Kidney epithelial cell (primary cell): ENCODE data around the gene NUMBL. TPM values are rescaled to one million over a fixed set of nuclear protein-coding genes. Genes with fewer than 3 reads are reported as not detected.
A peak's percentile ranks its signal among the peaks of the same experiment; 100 is the strongest.

ENCODE experiments used
- DNase-seq: peaks from one replicate; pipeline ENCODE4 v3.0.0-alpha.2; 2010; ENCODE audit warnings: low read depth
- H3K27me3 ChIP-seq: 2 replicates; pipeline ENCODE4 v1.6.0; 2011; ENCODE audit warnings: low read length; ENCODE audit not compliant: control insufficient read depth, insufficient read depth
- H3K36me3 ChIP-seq: 2 replicates; pipeline ENCODE4 v1.5.1; 2011; ENCODE audit warnings: low read length; ENCODE audit not compliant: control insufficient read depth, insufficient read depth
- H3K4me3 ChIP-seq: 2 replicates; pipeline ENCODE4 v1.5.1; 2011; ENCODE audit warnings: low read depth, mild to moderate bottlenecking, control low read depth, low read length
- CTCF ChIP-seq: IDR thresholded peaks from 2 replicates; pipeline ENCODE4 v1.5.1; 2011; ENCODE audit warnings: mild to moderate bottlenecking, moderate library complexity, low read length, control low read depth, inconsistent platforms; ENCODE audit not compliant: insufficient read depth, poor library complexity, severe bottlenecking
- total RNA-seq: library from RNA; depleted of rRNA; stranded (reverse); fragments of >200 nt; gene quantifications from 2 replicates; pipeline ENCODE4 v1.2.3, GENCODE V29; 2015

Gene NUMBL
- total RNA-seq, 1 donor from 2014 or later = 20.0 TPM

DNA sequence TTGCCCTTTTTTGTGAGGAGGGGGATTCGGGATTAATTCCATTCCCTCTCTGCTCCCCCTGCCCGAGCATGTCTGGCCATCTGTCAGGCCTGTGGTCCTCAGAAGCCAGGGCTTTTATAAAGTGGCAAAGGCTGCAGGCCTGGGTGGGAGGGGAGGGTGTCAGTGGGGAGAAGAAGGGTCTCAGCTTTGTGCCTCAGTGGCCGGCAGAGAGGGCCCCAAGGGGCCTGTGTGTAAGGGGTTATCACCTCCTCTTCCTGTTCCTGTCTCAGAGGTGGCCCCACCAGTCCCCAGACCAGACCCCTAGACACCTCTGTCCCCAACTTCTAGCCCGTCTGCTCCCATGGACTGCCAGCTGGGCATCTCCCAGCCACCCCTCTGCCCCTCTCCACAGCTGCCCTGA is 3.4 kb upstream of the NUMBL start:
- DNase-seq = no peak
- Histone ChIP-seq H3K27me3 (no peaks in the 10 kb centered on the region), H3K36me3 (peaks cover 1% of the 10 kb centered on the region), H3K4me3 (no peak overlapping the region)
- TF ChIP-seq CTCF = no peak

GRCh38 chr19:40693150-40693788 is 2.8 kb upstream of the NUMBL start:
- no peak for TF ChIP-seq CTCF
- no peaks in the 10 kb centered on the region for H3K27me3 ChIP-seq

GRCh38 chr19:40692212-40692551 is 1.7 kb upstream of the NUMBL start:
- DNase-seq = no peak

More at GRCh38 chr19:40693150-40693788, 2.8 kb upstream of the NUMBL start:
- H3K4me3 ChIP-seq = no peak overlapping the region
- peaks cover 1% of the 10 kb centered on the region for H3K36me3 ChIP-seq
- no peak for DNase-seq

GRCh38 chr19:40691421-40692211 is 1.2 kb upstream of the NUMBL start:
- no peaks in the 10 kb centered on the region for H3K27me3 ChIP-seq
- no peak for TF ChIP-seq CTCF
- no peak for DNase-seq
- no peak overlapping the region for H3K4me3 ChIP-seq
- H3K36me3 ChIP-seq = peaks cover 1% of the 10 kb centered on the region

More at GRCh38 chr19:40692212-40692551, 1.7 kb upstream of the NUMBL start:
- no peaks in the 10 kb centered on the region for H3K27me3 ChIP-seq
- H3K36me3 ChIP-seq = peaks cover 1% of the 10 kb centered on the region
- H3K4me3 ChIP-seq = no peak overlapping the region
- no peak for TF ChIP-seq CTCF

DNA sequence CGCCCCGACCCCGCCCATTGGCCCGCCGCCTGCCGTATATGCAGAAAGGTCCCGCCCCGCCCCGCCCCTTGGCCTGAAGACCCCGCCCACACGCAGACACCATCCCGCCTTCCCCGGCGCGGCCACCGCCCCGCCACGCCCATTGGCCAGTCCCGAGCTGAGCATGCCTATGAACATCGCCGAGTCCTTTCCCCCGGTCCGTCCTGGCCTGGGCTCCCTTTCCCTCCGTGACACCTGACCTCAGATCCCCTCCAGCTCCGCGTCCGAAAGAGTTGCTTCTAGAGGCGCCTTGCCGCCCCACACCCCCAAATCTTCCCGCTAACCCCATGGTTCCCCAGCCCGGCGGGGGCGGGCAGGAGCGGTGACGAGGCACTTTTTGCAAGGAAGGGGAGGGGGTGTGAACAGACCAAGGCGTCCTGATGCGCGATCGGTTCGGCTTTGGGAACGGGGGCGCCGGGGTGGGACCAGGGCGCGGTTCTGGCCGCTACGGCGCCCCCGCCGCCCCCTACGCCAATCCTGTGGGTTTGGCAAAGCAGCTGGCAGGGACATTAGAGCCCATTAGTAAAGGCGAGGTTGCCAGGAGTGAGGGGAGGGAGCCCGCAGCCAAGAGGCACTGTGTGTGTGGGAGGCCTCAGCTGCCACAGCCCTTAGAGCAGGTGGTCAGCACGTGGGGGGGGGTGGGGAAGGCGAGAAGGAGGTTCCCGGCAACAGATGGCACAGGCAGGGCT is 406 bp upstream of the NUMBL start:
- Histone ChIP-seq H3K27me3 (no peaks in the 10 kb centered on the region), H3K36me3 (peaks cover 1% of the 10 kb centered on the region), H3K4me3 (peak overlapping the region; percentile 70)
- TF ChIP-seq CTCF = no peak
- peak; percentile 28 for DNase-seq
